Endometrium (tissue), 2 donors: ENCODE measurements around the gene FBXO31.
"Not testable (repeated sequence)": the region's sequence is repeated elsewhere in the genome, so short reads cannot be mapped to it uniquely, and the experiment has no call there.

ENCODE experiments used
- FAIRE-seq: peaks from 2 replicates; lab custom pipeline; 2012; peaks lifted over from hg19 to GRCh38; lab: Jason Lieb, UNC
- donor health status: control.
- donor health status: control.

Gene FBXO31

DNA sequence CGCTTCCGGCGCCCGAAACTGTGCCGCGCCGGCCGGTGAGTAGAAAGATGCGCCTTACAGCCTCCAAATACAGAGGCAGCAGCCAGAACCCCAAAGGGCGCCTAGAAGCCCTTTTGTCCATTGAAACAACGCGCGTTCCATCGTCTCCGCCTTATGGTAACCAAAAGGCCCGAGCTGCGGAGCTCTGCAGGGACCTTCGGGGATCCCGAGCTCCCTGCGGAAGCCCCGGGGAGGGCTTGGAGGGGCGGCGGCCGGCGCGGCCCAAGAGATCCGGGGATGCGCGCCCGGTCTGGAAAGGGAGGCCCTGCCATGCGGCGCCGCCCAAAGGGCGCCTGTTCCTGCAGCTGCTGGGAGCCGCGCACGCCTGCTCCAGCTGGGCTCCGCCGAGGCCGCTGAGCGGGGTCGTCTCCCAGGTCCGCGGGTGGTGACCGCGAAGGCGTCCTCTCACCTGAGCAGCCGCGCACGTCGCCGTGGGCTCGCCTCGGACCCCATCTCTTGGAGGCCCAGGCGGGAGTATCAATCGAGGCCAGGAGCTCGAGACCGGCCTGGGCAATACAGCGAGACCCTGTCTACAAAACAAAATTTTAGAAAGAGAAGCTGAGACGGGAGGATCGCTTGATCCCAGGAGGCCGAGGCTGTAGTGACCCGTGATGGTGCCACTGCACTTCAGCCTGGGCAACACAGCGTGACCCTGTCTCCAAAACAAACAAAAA, 742 bp upstream of the FBXO31 start:
- no peak for FAIRE-seq

DNA sequence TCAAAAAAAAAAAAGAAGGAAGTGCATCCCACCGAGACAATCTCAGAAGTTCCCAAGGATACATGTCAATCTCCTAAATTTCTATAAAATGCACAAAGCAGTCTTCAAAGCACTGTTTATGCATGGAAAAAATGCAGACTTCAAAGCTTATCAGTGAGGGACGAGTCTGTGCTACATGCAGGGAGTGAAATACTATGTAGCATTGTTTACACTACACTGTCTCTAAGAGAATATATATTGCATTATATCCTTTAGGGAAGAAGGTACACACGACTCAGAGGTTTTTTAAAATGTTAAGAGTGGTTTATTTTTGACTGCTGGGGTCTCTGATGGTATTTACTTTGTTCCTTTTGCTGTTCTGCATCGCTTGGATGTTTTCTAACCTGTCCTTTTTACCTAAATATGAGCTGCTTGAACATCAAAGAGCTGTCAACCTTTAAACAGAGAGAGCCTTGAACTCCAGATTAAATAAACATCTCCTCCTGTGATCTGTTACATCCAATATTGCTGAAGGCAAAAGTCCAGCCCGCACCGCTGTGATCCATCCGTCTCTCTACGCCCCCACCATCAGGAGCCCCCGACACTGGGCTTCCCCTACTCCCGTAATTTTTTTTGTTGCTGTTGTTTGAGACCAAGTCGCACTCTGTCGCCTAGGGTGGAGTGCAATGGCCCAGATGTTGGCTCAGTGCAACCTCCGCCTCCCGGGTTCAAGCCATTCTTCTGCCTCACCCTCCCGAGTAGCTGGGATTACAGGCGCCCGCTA, 1.4 kb downstream of the FBXO31 start:
- no peak for FAIRE-seq

DNA sequence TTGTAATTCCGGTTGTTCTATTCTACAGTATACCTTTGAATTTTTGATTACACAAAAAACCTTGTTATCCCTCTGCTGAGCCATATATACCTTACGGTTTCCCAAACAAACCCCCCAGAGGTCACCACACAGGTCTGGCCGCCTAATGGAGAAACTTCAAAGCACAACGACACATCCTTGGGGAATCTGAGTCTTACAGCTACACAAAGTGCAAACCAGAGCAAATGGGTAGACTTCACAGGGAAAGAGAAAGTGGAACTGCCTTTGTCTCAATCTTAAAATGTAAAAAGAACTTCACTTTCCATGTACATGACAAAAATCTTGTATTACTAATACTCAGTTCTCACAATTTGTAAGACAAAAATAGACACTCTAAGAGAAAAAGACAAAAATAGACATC, 2.7 kb downstream of the FBXO31 start:
- FAIRE-seq, result no peak

DNA sequence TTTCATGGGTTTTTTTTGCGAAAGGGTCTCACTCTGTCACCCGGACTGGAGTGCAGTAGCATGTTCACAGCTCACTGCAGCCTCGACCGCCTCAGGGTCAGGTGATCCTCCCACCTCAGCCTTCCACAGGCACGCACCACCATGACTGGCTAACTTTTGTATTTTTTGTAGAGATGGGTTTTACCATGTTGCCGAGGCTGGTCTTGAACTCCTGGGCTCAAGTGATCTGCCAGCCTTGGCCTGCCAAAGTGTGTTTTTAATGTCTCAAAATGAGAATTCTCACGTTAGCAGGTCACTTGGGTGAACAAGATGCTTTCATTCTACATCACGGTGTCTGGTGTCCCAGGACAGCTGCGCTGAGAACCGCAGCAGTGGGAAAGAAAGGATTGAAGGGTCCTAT, 3.2 kb downstream of the FBXO31 start:
- no peak for FAIRE-seq

DNA sequence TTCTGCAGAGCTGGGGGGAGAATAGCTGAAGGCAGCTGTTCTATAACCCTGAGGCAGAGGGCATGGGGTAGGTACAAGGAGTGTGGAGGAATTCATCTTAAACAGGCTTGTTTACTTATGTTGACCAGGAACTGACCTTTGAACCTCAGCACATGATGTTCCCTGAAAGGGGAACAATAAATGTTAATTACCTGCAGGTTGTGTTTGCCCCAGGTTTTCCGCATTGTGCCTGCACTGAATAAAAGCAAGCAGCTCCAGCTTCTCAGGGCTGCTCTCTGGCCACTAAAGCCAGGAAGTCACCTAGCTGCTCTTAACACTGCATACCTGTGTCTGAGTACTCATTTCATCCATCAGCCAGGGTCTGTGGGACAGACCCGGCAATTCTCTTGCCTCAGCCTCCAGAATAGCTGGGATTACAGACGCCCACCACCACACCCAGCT, 4.2 kb downstream of the FBXO31 start:
- FAIRE-seq, result not testable (repeated sequence)

DNA sequence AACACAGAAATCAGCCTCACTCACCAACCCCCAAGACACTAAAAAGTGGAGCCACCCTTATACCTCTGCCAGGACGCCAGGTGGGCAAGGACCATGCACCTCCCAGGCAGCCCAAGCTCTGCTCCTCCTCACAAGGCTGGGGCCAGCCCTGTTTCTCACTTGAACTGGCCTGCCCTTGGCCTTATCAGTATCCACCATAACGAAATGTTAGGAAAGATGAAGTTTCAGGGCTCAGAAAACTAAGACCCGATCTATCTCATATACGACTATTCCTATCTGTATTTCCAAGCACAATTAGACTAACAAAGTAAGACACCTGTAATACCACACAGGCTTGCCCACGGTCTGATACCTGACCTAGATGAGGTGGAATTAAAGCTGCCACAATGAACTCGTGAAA, 6.9 kb downstream of the FBXO31 start:
- no peak for FAIRE-seq

DNA sequence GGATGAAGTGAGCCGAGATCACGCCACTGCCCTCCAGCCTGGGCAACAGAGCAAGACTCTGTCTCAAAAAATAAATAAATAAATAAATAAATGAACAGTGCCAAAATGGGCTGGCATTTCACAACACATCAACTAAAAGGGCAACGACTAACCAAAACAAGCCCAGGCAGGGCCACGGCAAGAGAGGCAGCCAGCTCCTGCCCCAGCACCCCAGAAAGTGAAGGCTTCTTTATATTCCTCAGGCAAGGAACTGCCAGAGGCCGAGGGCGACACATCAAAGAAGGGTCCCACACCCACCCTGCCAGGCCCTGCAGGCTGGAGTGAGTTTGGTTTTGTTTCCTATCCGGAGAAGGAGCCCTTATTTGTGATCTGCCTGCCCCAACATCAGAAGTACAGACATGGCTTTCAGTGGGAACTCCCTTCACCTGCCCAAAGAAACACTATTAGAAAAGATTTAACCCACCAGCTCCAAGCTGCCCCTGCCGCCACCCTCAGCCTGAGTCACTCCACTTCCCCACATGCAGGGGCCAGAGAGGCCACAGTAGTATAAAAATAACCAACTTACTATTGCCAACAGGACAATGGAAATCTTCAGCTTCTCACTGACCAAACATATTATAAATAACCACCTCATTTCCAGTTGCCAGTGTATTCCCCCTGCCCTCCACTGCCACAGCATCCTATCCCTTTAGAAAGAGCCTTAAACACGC, 8.0 kb downstream of the FBXO31 start:
- no peak for FAIRE-seq

DNA sequence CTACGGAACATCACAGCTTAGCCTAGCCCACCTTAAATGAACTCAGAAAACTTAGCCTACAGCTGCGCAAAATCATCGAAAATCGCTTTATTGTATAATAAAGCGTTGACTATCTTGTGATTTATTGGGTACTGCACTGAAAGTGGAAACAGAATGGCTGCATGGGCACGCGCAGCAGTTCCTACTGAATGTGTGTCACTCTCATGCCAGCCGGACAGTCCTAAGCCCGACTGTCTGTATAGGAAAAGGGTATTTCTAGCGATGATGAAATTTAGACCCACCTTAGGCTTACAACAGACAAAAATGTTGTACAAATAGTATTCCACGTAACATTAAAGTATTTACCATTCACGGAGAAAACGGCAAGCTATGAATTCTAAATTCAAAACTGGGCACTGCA, 9.3 kb downstream of the FBXO31 start:
- no peak for FAIRE-seq

DNA sequence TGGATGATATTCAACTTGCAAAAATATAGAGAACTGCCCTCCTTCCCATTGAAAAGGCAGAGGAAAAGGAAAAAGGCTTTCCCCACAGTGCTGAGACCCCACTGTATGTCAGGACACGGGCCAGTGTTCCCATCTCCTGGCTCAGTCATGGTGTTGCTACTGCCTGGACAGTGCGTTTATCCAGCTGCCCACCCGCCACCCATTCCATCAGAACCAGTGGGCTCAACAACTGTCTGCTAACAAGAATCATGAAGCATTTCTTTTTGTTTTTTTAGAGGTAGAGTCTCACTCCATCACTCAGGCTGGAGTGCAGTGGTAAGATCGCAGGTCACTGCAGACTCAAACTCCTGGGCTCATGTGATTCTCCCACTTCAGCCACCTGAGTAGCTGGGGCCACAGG, 11.3 kb downstream of the FBXO31 start:
- no peak for FAIRE-seq

DNA sequence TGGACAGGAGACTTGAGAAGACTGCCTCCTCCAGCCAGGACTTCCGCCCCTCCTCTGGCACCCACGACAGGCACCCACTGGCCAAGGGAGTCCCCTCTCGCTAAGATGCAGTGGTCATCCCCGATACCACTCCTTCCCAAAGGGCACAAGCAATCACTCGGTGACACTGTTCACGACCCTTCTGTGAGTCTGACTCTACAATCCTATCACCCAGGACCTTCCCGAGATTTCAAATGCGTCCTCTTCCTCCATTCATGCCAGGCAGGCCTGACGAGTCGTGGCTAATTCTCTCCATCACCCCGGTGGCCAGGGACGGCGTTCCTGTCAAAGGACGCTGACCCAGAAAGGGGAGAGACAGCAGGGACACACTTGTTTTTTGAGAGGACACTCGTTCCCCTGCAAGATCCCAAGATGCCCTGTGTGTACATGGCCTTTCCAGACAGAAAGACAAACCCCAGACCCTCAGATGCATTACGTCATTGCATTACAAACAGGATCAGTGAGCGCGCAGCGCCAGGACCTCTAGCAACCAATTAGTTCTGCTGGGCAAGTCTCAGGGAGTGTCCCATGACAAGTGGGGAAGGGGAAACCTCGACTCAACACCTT, 12.2 kb downstream of the FBXO31 start:
- no peak for FAIRE-seq

DNA sequence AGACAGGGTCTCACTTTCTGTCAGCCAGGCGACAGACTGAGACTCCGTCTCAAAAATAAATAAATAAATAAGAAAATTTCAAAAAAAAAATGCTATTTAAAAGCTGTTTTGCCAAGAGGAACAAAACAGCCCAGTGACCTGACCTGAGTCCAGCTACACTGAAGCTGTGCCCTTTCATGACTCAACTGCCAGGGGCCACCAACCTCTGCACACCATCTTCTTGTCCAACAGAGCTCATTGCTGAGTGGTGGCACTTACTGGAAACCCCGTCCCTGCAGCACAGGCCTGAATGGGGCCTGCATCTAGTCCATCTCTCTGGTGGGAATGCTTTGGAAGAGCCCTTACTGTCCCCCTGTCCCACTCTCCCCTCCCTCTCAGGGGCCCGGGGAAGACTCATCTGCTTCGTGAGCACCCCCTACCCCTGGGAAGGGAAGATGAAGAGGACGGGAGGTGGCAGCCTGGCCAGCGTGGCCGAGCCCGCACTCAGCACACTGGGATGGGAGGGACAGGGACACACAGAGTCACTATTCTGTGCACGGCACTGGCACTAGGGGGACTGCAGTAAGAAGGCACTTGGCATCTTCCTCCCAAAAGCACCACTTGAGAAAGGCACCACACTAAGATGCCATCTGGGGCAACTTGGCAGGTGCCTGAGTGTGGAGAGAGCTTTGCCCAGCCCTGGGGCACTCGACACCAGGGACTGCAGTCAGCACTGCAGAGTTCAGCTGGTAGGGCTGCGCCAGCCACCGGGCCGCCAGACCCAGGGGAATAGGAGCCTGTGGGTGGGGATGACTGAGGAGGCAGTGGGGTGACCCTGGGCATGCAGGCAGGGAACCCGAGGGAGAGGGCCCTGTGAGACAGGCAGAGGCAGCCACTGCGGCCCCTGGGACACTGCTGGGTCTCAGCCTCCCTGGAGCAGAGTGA, 13.5 kb downstream of the FBXO31 start:
- FAIRE-seq, result no peak

DNA sequence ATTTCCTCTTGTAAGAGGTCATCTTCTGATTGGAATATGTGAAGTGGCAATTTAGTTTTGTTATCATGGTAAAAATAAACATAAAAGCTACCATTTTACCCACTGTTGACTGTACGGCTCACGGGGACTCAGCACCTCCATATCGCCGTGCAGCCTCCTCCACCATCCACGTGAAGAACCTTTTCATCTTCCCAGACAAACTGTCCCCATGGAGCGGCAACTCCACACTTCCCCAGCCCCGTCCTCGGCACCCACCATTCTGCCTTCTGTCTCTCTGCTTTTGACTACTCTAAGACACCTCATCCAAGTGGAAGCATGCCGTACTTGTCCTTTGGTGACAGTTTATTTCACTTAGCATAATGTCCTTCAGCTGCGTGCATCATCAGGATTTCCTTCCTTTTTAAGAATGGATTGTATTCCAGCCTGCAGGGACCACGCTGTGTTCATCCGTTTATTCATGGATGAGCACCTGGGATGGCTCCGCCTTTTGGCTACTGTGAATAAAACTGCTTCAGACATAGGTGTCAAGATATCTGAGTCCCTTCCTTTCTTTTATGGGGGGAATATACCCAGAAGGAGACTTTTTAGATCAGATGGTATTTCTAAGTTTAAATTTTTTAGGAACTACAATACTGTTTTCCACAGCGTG, 14.3 kb downstream of the FBXO31 start:
- FAIRE-seq, result no peak

DNA sequence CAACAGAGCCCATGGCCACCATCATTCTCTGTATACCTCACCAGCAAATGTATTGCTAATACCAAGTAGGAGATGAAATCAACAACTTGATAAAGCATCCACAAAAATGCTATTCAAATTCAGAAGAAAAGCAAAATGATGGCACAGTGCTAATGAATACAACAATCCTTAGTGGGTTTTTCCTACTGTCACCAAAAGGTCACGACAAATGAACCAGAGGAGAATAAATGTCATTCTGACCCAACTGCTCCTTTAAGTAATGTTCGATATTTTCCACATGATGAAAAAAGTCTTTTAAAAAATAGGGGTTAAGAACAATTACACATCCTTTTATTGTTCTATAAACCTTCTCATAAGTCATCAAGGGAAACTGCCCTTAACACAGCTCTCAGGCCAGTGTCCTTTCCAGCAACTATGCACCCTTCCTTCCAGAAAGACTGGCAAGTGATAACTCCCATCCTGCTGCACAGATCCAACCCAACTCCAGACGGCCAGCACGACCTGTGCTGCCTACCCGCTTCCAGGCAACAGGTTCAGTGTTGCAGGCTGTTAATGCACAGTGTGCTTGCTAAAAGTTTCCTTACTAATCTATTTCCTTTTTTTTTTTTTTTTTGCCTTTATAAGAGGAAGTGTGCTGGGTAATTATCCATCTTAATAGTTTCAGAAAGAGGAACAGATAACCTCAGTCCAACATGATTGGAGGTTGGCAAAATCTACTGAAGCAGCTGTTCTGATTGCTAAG, 15.4 kb downstream of the FBXO31 start:
- FAIRE-seq, result no peak

DNA sequence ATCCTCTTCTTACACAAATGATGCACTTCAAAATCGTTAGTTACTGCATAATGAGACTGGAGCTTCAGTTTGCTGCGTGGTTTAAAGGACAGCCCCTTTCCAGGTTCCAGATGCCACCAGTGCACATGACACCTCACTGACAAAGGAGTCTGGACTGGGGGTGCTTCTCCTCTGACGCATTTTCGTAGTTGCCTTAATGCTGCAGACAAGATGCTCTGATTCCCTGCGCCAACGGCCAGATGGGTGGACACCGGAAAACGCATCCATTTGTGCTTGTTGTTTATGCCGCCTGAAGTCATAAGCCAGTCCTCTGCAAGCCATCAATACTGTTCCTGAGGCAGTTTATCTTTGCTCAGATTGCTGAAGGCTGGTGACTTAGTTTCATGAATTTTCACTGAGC, 16.0 kb downstream of the FBXO31 start:
- no peak for FAIRE-seq

DNA sequence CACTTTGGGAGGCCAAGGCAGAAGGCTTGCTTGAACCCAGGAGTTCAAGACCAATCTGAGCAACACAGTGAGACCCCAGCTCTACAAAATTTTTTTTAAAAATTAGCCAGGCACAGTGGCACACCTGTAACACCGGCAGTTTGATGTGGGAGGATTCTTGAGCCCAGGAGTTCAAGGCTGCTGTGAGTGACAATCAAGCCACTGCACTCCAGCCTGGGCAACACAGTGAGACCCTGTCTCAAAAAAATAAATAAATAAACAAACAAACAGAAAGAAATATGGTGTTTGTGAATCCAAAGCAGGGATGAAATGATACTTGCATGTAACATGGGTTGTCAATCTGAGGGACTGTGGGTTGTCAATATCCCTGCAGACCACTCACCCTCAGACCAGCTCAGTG, 16.6 kb downstream of the FBXO31 start:
- FAIRE-seq, result no peak

DNA sequence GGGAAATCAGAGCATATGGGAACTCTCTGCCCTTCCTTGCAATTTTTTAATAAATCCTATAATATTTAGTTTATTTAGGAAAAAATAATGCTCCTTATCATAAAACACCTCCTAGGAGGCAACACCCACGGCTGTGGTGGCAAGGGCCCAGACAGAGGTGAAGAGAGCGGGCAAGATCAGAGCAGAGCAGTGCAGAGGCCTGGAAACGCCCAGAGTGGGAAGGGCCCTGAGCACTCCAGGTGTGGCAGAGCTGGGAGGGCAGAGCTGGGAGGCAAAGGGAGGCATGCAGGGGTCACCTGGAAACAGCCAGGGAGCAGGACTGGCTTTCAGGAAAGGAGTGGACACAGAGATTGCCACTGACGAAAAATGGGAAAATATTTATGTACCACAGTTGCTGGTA, 17.3 kb downstream of the FBXO31 start:
- FAIRE-seq, result no peak

DNA sequence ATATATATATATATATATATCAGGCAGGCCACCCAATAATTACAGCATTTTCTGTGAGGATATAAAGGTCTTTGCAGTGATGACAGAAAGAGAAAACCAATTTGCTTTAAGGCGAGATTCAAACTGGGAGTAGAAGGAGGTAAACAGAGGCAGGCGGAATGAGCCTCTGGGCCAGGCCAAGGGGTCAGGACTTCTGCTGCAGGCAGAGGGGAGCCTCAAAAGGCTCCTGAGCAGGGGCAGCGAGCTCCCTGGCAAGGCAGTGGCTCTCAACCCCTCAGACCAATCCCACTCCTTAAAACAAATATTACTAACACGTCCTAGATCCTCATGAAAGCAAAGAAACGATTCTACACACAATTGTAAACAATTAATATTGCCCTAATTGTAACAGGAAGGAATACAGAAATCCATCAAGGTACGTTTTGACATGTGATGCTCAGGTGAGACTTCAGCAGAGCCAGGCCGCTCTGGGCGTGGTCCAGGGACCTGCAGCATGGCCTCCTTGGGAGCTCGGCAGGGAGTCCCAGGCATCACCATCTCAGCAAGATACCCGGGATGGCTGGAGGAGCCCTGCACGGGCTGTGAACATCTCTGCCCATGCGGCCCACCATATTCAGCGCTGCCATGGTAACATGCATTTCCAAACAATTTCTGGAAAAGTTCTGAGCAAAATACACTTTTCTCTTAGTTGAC, 18.4 kb downstream of the FBXO31 start:
- no peak for FAIRE-seq

DNA sequence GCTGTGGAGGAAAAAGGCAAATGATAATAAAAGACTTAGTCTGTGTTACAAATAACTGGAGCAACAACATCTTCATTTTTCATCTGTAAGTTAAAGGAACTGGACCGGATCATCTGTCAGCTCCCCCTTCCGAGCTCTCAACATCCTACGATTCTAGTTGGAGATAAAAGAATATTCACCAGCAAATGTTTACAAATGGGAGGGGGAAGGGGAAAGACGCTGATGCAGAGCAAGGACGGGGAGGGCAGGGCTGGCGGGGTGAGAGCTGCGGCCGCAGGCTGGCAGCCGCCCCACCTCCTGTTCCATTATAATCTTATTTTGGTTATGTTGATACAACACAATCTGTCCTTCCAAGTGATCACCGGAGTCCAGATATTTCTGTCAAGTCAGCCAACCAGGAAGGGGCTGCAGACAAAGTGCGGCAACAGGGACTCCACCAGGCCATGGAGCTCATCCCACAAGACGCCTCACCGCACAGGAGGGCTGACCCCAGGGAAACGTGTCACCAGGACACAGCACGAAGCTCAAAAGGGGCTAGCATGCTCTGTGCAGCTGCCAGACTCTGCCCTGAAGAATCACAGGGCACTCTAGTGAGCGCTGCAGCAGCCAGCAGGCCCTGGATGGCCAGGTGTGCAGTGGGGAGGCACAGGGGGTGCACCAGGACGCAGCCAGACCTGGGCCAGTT, 19.7 kb downstream of the FBXO31 start:
- FAIRE-seq, result no peak
